Breast epithelium (tissue), 3 donors: ENCODE measurements around the gene FLT3LG.

Experiments
- POLR2A ChIP-seq: fragments of 450-650 bp; IDR thresholded peaks from one replicate; pipeline ENCODE4 v1.6.1; 2016; ENCODE audit warnings: antibody characterized with exemption, mild to moderate bottlenecking, moderate library complexity
- TF ChIP-seq, protein P1 (sequence below), 3 donors: fragments of 450-650 bp; IDR thresholded peaks; one replicate each; pipeline ENCODE4 v1.5.1; 2016 to 2017; ENCODE audit warnings: antibody characterized with exemption in 3 of 3, mild to moderate bottlenecking in 3 of 3, moderate library complexity in 3 of 3

- TF ChIP-seq, protein P1, sequence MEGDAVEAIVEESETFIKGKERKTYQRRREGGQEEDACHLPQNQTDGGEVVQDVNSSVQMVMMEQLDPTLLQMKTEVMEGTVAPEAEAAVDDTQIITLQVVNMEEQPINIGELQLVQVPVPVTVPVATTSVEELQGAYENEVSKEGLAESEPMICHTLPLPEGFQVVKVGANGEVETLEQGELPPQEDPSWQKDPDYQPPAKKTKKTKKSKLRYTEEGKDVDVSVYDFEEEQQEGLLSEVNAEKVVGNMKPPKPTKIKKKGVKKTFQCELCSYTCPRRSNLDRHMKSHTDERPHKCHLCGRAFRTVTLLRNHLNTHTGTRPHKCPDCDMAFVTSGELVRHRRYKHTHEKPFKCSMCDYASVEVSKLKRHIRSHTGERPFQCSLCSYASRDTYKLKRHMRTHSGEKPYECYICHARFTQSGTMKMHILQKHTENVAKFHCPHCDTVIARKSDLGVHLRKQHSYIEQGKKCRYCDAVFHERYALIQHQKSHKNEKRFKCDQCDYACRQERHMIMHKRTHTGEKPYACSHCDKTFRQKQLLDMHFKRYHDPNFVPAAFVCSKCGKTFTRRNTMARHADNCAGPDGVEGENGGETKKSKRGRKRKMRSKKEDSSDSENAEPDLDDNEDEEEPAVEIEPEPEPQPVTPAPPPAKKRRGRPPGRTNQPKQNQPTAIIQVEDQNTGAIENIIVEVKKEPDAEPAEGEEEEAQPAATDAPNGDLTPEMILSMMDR (IDR thresholded peaks at IDR 0.05): no peak
- TF ChIP-seq POLR2A: no peak
Observed at GRCh38 chr19:49431330-49431749, 42.7 kb upstream of the FLT3LG start.
